Measurements from ENCODE around the gene CYB5A.

DNA sequence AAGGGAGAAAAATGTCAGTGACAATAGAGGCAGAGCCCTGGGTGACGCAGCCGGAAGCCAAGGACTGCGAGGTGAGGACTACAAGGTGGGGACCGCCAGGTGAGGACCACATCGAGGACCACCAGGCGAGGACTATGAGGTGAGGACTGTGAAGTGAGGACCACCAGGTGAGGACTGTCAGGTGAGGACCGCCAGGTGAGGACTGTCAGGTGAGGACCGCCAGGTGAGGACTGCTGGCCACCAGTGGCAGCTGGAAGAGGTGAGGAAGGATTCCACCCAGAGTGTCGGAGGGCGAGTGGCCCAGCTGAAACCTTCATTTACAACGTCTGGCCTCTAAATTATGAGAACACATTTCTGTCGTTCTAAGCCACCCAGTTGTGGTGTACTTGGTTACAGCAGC lies 41.6 kb downstream of the CYB5A start:
- TF ChIP-seq POLR2A (IDR thresholded peaks at IDR 0.05; ENCODE audit: low read length): no peak
- no peak for TF ChIP-seq GATA1 (IDR thresholded peaks at IDR 0.05; ENCODE audit: low read depth, low read length)

Measured in erythroblast (primary cell).